GM06990 (cell line): Measurements from ENCODE around the gene ADORA2A.

Experiments
- DNase-seq: peaks from one replicate; pipeline ENCODE4 v3.0.0-alpha.2; 2011; ENCODE audit not compliant: insufficient read length; ENCODE audit errors: extremely low read depth
- H3K27me3 ChIP-seq: replicated peaks from 2 replicates; pipeline ENCODE4 v1.6.0; 2011; ENCODE audit warnings: low read length; ENCODE audit not compliant: control insufficient read depth, insufficient read depth
- H3K36me3 ChIP-seq: 2 replicates; pipeline ENCODE4 v1.5.1; 2011; ENCODE audit warnings: low read length; ENCODE audit not compliant: control insufficient read depth, insufficient read depth
- H3K4me3 ChIP-seq: replicated peaks from 2 replicates; pipeline ENCODE4 v1.5.1; 2011; ENCODE audit warnings: low read depth, mild to moderate bottlenecking, control low read depth, low read length
- CTCF ChIP-seq: IDR thresholded peaks from 2 replicates; pipeline ENCODE4 v1.5.1; 2011; ENCODE audit warnings: low read length, control low read depth, mild to moderate bottlenecking, inconsistent platforms; ENCODE audit not compliant: insufficient read depth, poor library complexity, severe bottlenecking

The ADORA2A gene

GRCh38 chr22:24384131-24384530, 43.3 kb upstream of the ADORA2A start:
- no peak for TF ChIP-seq CTCF
- Histone ChIP-seq H3K4me3 (no peak overlapping the region), H3K36me3 (no peaks in the 10 kb centered on the region)

GRCh38 chr22:24386937-24387471, 40.4 kb upstream of the ADORA2A start:
- DNase-seq: no peak
- Histone ChIP-seq H3K27me3 (no peaks in the 10 kb centered on the region), H3K4me3 (no peak overlapping the region), H3K36me3 (no peaks in the 10 kb centered on the region; the same call in 1 of the 2 replicates)
- TF ChIP-seq CTCF: no peak

More at GRCh38 chr22:24384131-24384530, 43.3 kb upstream of the ADORA2A start:
- H3K27me3 ChIP-seq: no peaks in the 10 kb centered on the region
- DNase-seq: no peak

GRCh38 chr22:24389680-24390079, 37.7 kb upstream of the ADORA2A start:
- H3K27me3 ChIP-seq: no peaks in the 10 kb centered on the region
- no peak for TF ChIP-seq CTCF
- no peak for DNase-seq
- no peaks in the 10 kb centered on the region; the same call in 1 of the 2 replicates for H3K36me3 ChIP-seq
- no peak overlapping the region for H3K4me3 ChIP-seq

GRCh38 chr22:24390156-24390555, 37.2 kb upstream of the ADORA2A start:
- H3K36me3 ChIP-seq: no peaks in the 10 kb centered on the region; the same call in 1 of the 2 replicates
- TF ChIP-seq CTCF: no peak
- H3K27me3 ChIP-seq: no peaks in the 10 kb centered on the region

GRCh38 chr22:24390576-24390975, 36.8 kb upstream of the ADORA2A start:
- TF ChIP-seq CTCF: no peak
- H3K27me3 ChIP-seq: no peaks in the 10 kb centered on the region
- no peaks in the 10 kb centered on the region; the same call in 1 of the 2 replicates for H3K36me3 ChIP-seq
- no peak for DNase-seq
- H3K4me3 ChIP-seq: no peak overlapping the region

More at GRCh38 chr22:24390156-24390555, 37.2 kb upstream of the ADORA2A start:
- DNase-seq: no peak
- H3K4me3 ChIP-seq: no peak overlapping the region

- Histone ChIP-seq H3K27me3 (no peaks in the 10 kb centered on the region), H3K36me3 (peaks cover 2% of the 10 kb centered on the region), H3K4me3 (no peak overlapping the region)
- DNase-seq: no peak
- no peak for TF ChIP-seq CTCF
Observed at GRCh38 chr22:24391836-24392217, 35.6 kb upstream of the ADORA2A start.
